NCI-H1436 treated with DMSO at 0.1 percent for 48 hours (cell line): ENCODE measurements around the gene CLIC5.

Experiments used
- DNase-seq: peaks from one replicate; lab custom pipeline; 2025; lab: John Stamatoyannopoulos, UW

The CLIC5 gene

DNA sequence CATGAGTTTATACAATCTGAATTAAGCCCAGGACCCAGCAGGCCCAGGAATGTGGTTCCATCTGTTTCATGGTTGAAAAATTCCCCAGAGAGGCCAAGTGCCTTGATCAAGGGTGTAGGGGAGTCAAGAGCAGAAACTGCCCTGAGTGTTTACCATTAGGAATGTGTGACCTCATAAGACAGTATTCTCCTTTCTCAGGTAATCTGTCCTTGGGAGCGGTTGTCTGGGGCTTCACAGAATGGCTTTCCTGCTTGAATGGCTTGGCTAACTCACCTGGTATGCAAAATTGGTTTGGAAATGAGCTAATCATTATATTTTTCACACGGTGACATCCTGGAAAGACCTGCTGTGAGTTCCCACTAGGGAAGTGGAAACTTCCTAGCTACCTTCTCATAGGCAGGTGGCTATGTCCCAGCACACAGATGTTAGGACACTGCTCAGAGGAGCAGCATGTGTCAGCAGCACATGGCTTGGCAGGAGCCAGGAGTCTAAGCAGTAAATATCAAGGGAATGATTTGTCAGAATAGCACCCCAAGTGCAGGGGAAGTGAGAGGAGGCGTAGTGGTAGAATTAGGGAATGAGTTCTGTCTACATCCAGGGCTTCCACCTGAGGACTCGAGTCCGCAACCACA is 17.7 kb downstream of the CLIC5 start:
- DNase-seq: no peak

DNA sequence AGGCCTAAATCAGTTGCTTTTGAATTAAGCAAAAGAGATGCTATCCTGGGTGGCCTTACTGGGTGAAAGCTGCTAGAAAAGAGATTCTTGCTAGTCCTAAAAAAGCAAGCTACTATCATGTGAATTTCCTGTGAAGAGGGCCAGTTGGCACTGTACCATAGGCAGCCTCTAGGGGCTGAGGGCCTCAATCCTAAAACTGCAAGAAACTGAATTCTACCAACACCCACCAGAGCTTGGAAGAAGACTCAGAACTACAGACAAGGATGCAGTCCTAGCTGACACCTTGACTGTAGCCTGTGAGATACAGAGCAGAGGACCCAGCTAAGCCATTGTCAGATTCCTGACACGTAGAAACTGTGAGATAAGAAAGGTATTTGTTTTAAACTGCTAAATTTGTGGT is 24.5 kb downstream of the CLIC5 start:
- DNase-seq: no peak

DNA sequence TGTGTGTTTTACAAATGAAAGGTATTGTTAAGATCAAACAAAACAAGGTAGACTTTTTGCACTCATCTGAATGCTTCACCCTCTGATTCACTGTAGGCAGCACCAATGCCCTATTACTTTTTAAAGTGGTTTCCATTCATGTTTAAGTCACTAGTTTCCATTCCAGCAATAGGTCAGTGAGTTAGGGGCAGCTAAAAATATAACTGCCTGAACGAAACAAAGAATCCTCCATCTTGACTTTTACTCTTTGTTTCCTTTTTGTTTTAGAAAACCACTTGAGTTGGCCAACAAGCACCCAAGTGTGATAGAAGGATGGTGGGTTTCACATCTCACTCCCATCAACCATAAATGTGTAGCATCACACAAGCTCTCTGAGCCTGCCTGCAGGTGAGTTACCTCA is 25.5 kb downstream of the CLIC5 start:
- no peak for DNase-seq

DNA sequence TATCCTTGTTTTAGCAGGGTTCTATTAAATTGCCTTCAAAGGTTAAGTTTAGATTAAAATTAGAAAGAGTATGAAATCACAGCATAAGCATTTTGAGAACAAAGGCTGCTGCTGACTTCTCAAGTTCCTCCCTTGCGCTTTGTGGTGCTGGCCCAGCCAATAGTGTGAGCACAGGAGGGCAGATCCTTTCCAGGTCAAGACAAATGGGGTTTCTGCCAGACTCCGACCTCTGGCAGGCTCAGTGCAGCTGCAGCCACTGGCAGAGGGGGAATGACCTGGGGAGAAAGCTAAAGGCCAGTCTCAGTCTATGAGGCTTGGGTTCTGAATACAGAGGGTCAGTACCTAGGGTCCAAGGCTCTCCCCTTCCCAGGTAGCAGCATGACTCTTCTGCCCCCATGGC is 27.0 kb downstream of the CLIC5 start:
- no peak for DNase-seq

DNA sequence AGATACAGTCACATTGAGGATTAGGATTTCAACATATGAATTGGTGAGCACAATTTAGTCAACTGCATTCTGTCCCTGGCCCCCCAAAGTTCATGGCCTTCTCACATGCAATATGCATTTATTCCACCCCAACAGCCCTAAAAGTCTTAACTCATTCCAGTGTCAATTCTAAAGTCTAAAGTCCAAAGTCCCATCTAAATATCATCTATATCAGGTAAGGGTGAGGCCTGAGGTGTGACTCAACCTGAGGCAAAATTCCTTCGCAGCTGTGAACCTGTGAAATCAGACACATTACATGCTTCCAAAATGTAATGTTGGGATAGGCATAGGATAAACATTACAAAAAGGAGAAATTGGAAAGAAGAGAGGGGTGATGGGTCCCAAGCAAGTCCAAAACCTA is 27.8 kb downstream of the CLIC5 start:
- no peak for DNase-seq

DNA sequence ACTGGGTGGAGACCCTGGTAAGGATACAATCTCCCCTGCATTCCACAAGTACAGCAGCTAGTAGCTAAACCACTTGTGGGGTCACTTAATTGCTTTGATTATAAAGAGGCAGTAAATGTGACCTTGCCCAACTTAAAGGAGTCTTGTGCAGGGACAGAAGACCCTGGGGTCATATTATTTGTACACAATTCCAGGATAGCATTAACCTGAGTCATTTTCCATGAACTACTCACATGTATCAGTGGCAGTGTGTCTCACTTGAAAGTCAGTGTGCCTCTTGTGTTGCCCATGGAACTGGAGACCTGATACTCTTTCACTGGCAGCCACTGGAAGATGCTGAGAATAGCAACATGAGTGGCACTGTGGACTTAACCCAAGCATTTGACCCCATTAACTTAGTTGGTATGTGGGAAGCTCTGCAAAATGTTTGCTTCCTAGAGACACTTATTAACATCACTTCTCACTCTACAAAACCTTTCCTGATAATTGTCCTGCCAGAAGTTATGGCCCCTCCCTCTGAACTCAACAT is 28.9 kb downstream of the CLIC5 start:
- DNase-seq: no peak

DNA sequence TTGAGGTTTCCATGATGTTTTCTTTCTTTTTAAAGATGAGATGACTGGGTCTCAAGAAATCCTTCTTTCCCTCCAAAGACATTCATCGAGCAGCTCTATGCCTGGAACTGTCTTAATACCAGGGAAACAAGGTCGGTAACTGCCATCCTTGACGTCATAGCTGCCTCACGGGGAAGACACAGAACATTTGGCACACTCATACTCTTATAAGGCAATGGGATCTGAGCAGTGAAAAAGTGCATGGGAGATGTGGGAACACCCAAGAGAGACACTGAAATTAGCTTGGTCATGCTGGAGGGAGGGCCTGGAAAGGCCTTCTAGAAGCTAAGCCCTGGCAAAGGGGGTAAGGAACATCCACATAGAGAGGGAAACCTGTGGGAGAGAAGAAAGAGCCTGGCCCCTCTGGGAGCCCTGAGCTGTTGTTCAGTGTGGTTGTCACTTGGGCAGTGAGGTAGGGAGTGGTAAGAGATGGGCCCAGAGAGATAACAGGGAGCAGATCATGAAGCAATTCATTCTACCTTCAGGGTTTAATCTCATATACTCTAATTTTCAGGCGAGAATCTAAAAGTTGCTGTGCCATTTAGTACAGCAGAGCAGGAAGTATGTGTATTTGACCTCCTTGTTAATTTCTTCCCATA is 30.8 kb downstream of the CLIC5 start:
- no peak for DNase-seq

DNA sequence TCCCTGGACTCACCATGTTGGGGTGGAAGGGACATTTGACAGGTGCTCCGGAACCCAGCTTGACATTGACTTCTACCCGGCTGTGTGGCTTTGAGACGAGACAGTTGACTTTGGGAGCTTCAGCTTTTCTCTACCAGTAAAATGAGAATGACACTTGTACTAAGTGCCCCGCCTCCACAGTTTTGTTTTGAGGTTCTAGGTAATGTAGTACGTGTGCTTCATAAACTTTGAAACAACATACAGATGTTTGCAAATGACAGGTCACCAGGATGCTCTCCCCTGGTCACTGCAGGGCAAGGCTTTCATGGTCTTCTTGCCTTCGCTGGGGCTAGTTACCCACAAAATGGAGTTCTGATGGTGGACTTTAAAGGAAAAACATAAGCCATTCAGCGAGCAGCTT is 31.3 kb downstream of the CLIC5 start:
- DNase-seq: no peak

DNA sequence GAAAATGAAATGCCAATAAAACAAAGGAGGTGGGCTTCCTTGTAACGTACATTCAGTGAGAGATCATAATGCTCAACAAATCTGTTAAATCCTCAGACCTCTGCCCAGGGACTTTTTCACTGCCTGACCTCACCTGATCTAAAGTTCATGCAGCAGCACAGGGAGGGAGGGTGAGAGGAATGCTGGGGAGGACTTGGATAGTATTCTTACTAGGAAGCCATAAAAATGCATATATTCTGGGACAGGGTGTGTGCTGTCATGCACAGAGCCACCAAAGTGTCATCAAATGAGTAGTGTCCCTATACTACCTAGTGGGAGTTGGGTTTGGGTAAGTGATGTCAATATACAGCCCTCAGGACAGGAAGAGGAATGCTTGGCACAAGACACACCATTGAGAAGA is 32.6 kb downstream of the CLIC5 start:
- DNase-seq: no peak

DNA sequence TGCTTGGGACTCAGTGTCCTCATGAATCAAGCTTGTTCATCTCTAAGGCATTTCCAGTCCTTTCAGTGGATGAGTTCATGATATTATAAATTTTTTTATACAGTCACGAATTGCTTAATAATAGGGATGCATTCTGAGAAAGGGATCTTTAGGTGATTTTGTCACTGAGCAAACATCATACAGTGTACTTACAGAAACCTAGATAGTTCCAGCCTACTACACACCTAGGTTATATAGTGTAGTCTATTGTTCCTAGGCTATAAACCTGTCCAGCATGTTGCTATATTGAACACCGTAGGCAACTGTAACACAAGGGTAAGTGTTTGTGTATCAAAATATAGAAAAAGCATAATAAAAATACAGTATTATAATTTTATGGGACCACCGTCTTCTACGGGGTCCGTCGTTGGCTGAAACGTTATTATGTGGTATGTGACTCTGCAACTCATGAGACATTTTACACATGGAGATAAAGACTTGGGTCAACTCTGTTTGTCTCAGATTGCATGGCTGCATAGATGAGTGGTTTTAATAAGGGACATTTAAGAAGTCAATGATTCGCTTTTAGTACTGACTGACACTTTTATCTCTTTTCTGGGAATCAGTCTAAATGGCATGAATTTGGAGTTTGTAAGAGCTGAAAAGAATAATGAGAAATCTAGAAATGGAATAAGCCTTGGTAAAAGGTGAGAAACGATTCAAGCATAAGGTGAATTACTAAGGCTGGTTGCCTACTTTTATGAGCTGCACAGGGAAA is 33.2 kb downstream of the CLIC5 start:
- no peak for DNase-seq

DNA sequence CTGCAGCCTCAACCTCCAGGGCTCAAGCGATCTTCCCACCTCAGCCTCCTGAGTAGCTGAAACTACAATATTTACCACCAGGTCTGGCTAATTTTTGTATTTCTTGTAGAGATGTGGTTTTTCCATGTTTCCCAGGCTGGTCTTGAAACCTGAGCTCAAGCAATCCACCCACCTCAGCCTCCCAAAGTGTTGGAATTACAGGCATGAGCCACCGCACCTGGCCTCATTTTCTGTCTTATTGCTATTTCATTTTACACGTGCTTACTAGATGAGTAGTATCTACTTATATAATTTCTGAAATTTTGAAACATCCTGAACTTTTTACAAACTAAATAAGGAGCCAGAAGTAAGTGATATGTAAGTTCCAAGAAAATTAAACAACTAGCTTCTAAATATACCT is 34.6 kb downstream of the CLIC5 start:
- no peak for DNase-seq

DNA sequence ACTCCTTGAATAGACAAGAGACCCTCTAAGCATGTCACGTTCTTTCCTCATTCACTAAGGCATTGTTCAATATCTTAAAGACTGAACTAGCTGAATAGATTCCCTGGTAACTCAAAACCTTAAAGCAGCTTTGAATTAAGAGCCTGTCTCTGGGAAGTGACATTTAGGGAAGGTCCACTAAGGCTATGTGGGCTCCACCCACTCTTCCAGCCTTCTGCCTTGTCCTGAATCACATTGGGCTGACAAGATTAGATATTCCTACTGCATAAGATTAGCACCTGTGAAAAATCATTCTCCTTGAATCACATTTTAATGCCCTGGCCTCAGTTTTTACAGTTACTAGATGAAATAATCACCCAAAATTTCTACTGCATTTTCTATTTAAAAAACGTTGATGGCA is 36.3 kb downstream of the CLIC5 start:
- DNase-seq: no peak

DNA sequence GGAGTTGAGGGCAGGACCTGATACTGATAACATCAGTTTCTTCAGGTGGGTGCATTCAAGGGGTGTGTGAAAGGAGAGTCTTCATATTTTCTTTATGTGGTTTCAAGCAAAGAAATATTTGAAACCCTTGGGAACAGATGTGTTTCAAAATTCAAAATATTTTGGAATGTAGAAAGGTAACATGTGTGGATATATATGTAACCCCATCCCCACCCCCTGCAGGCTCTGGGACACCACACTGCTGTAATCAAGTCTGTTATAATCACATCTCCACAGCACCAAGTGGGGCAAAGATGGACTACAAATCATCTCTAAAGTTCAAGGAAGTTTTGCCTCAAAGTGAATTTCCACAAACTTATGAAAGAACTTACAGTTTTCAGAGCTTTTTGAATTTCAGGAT is 41.1 kb downstream of the CLIC5 start:
- no peak for DNase-seq

DNA sequence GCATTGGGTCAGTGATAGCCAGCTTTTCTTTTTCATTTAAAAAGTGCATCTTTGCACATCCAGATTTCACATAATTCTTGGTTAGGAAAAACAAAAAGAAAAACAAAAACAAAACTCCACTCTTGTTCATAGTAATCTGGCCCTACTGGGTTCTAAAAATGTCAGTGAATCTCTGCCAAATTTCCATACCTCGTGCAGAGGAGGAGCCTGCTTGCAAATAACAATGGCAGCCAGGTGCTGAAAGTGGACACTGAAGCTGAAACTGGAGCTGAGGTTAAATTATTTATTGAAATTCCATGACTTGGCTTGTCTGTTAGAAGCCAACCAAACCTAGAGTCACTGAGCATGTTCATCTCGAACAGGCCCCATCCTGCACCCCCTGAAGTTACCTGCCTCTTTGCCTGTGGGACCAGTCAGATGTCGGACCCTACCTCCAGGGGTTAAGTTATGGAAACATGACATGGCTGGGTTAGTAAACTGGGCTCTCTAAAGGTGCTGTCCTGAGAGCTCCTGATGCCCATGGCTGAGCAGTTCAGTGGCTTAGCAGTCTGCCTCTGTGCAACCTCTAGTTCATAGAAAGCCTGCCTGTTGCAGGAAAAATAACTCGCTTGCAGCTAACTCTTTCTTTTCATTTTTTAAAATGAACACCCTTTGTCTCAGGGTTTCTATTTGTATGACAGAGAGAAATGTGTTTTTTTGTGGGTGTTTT is 42.7 kb downstream of the CLIC5 start:
- DNase-seq: no peak

DNA sequence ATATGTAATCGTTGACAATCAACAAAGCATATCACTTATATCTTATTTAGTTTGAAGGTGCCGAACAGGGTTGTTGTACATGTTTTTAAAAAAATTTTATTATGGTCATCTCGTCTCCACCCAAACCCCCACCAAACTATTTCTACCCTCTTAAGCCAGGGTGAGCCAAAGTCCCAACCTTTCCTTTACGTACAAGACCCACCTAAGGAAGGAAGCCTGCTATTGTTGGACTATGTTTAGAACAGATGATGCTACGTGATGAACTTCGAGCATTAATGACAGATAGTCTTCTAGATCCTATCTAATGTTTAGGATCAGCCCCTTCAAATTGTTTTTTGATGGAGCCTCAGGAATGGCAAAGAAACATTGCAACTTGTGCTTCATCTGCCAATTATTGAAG is 44.4 kb downstream of the CLIC5 start:
- no peak for DNase-seq

DNA sequence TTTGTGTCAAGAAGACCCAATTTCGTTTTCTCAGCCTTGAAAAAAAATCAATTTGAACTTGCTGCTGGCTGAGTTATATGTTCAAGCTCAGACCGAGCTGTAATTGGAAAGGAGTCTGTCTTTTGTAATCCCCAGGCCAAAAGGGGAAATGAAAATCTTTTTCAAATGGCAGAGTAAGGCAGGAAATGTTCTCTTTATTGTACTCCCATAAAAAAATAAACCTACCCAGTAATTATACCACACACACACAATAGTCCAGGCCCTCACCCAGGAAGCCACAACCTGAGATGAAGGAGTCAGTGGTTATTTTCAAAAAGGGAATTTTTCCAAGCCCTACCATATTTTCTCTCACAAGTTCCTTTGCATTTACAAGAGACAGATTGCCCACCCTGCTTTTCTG is 45.3 kb downstream of the CLIC5 start:
- DNase-seq: no peak

DNA sequence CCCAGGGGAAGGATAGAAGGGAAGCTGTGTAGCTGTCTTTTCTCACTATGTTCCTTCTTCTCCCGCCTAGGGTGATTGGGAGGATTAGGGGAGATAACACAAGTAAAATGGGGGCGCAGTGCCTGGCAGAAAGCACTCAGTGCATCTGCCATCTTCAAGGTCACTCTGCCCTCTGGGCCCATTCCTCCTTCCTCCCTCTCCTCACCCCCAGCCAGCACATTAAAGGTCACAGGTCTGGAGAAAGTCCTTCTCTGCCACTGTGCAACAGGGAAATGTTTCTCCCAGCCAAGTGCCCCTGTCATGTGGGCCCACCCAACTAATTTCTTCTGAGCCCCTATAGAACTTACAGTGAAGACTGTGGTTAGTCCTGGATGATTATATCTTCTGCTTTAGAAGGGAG is 45.8 kb downstream of the CLIC5 start:
- DNase-seq: no peak

DNA sequence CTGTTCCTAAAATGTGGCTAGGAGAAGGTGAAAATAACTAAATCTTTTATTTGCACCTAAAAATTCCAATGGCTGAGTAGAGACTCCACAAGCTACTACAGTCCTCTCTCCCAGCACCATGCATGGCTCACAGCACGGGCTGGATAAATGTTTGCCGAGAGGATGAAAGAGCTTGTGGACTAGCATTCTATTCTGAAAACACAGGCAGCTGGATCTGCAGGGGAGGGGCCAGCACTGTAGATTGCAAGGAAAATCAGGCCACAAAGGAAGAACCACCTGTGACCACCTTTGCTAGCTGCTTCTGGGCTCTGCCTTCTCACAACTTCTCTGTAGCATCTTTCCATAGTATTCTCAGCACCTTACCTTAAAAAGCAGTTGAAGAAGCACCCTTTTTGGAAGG is 46.6 kb downstream of the CLIC5 start:
- DNase-seq: no peak

DNA sequence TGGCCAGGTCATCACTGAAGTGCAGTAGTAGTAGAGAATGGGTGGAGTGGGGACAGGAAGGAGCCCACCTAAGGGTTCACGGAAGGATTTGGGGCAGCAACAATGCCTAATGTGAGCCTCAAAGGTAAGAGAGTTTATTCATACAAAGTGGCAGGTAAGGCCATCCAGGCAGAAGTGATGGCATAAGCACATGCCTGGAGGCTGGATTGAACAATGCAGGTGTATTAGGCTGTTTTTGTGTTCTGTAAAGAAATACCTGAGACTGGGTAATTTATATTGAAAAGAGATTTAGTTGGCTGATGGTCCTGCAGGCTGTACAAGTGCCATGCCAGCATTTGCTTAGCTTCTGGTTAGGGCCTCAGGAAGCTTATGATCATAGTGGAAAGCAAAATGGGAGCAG is 48.3 kb downstream of the CLIC5 start:
- DNase-seq: no peak

DNA sequence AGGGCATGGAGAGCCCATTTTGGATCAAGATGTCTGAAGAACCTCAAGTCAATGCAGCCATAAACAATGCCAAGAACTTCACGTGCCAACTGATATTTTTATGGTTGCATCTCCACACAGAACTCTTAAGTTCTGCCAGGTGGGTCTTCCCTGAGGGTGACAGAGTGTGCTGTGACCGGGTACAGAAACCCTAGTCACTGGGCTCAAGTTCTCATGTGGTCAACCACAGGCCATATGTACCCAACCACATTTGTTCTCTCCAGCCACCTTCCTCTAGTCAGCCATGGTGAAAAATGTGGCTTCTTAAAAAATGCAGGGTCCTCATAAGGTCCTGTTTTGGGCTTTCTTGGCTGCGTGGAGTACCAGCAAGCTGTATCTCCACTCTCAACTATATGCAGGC is 48.9 kb downstream of the CLIC5 start:
- DNase-seq: no peak

DNA sequence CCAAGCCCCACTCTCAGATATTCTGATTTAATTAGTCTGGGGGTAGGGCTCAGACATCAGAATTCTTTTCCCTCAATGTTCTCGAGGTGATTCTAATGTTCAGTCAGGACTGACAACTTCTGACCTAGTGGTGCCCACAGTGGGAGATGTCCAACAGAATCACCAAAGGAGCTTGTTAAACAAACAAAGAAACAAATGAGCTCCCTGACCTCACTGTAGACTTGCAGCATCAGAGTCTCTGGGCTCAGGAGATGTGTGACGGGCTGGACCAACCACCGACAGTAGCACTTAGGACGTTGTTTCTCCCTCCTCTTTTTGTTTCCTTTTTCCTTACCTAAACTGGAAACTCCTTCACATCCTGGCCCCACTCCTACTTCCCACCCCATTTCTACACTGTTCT is 49.3 kb downstream of the CLIC5 start:
- DNase-seq: no peak

DNA sequence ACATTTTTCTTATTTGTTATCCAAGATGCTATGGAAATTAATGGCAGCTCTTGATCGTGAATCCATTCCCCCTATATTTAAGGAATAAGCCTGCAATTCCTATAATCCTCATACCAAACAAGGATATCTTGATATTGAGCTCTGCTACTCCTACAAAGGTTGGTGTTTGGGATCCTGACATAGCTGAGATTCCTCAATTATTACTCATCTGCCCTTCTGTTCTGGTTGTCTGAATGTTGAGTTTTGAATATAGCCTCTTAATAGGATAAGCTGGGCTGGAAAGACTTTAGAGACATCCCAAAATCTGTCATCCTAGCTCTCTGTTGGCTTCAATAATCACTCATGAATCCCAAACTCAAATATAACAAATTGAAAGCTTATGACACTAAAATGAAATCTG is 49.9 kb downstream of the CLIC5 start:
- DNase-seq: no peak

DNA sequence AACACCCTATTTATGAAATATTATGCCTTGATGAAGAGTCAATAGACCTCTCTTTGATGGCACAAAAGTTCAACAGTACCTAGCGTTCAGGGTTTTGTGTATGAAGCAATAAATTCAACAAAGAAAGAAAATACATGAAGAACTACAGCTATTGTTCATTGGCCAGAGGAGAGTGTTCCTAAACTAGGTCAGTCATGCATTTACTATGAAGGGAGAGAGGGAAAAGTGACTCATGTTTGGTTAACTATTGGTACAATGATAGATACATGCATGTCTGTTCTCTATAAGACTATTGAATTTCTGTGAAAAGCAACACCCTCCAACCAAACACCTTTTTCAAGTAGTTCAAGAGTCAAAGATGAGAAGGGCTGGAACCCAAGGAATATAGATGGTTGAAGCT is 50.7 kb downstream of the CLIC5 start:
- no peak for DNase-seq
